ENCODE measurements around the gene TNPO1. TPM values are rescaled to one million over a fixed set of nuclear protein-coding genes. Genes with fewer than 3 reads are reported as not detected.

The TNPO1 gene
- total and polyA plus RNA-seq, 2 of the 13 experiments (the other 11 are each of a cell fraction or from before 2014, with no cell fraction given), result 26.7 to 123 TPM

GRCh38 chr5:72816284-72817075, at the start of gene TNPO1 (continued):
- TF ChIP-seq, protein P1, sequence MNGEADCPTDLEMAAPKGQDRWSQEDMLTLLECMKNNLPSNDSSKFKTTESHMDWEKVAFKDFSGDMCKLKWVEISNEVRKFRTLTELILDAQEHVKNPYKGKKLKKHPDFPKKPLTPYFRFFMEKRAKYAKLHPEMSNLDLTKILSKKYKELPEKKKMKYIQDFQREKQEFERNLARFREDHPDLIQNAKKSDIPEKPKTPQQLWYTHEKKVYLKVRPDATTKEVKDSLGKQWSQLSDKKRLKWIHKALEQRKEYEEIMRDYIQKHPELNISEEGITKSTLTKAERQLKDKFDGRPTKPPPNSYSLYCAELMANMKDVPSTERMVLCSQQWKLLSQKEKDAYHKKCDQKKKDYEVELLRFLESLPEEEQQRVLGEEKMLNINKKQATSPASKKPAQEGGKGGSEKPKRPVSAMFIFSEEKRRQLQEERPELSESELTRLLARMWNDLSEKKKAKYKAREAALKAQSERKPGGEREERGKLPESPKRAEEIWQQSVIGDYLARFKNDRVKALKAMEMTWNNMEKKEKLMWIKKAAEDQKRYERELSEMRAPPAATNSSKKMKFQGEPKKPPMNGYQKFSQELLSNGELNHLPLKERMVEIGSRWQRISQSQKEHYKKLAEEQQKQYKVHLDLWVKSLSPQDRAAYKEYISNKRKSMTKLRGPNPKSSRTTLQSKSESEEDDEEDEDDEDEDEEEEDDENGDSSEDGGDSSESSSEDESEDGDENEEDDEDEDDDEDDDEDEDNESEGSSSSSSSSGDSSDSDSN (CRISPR knock-in tag; IDR thresholded peaks at IDR 0.05), result peak; percentile 100
- TF ChIP-seq, protein P2, sequence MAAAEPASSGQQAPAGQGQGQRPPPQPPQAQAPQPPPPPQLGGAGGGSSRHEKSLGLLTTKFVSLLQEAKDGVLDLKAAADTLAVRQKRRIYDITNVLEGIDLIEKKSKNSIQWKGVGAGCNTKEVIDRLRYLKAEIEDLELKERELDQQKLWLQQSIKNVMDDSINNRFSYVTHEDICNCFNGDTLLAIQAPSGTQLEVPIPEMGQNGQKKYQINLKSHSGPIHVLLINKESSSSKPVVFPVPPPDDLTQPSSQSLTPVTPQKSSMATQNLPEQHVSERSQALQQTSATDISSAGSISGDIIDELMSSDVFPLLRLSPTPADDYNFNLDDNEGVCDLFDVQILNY (CRISPR knock-in tag; conservative IDR thresholded peaks at IDR 0.05), result no peak; the same call in 1 of the 2 replicates
- TF ChIP-seq ZNF510 (CRISPR knock-in tag; IDR thresholded peaks at IDR 0.05; ENCODE audit: low read depth) (no peak), RNF2 (conservative IDR thresholded peaks at IDR 0.05; ENCODE audit: low read depth) (0 out of 2 replicates have a peak, but pooled peaks have one; percentile 31), PHF21A (CRISPR knock-in tag; IDR thresholded peaks at IDR 0.05) (peak; percentile 78), MXD4 (CRISPR knock-in tag; IDR thresholded peaks at IDR 0.05) (no peak), NR0B2 (CRISPR knock-in tag; IDR thresholded peaks at IDR 0.05) (no peak), ZNF207 (IDR thresholded peaks at IDR 0.05; ENCODE audit: borderline replicate concordance) (no peak), ZBTB20 (CRISPR knock-in tag; IDR thresholded peaks at IDR 0.05; ENCODE audit: borderline replicate concordance, low read depth) (peak; percentile 24; the same call in 1 of the 2 replicates), TSC22D2 (CRISPR knock-in tag; IDR thresholded peaks at IDR 0.05; ENCODE audit: borderline replicate concordance) (no peak), KLF16 (CRISPR knock-in tag; IDR thresholded peaks at IDR 0.05) (no peak; a peak in 2 of 4 replicates), ARNTL (CRISPR knock-in tag; IDR thresholded peaks at IDR 0.05) (no peak), STAT5B (CRISPR knock-in tag; IDR thresholded peaks at IDR 0.05) (no peak), MLLT10 (CRISPR knock-in tag; IDR thresholded peaks at IDR 0.05) (no peak), ZNF292 (CRISPR knock-in tag; IDR thresholded peaks at IDR 0.05; ENCODE audit: borderline replicate concordance, low read depth) (peak; percentile 61; the same call in 1 of the 2 replicates), FOXC1 (CRISPR knock-in tag; IDR thresholded peaks at IDR 0.05; ENCODE audit: borderline replicate concordance) (peak; percentile 88), NFYC (CRISPR knock-in tag; IDR thresholded peaks at IDR 0.05) (0 out of 2 replicates have a peak, but pooled peaks have one; percentile 19), ZNF740 (CRISPR knock-in tag; IDR thresholded peaks at IDR 0.05) (0 out of 2 replicates have a peak, but pooled peaks have one; percentile 30), ZNF629 (CRISPR knock-in tag; conservative IDR thresholded peaks at IDR 0.05) (no peak), IRF1 (CRISPR knock-in tag; IDR thresholded peaks at IDR 0.05; ENCODE audit: low read depth) (no peak), MEIS1 (CRISPR knock-in tag; IDR thresholded peaks at IDR 0.05; ENCODE audit: borderline replicate concordance) (0 out of 2 replicates have a peak, but pooled peaks have one; percentile 21), ZSCAN31 (CRISPR knock-in tag; IDR thresholded peaks at IDR 0.05; ENCODE audit: low read depth) (peak; percentile 28; the same call in 1 of the 2 replicates), KLF9 (CRISPR knock-in tag; IDR thresholded peaks at IDR 0.05; ENCODE audit: low read depth) (peak; percentile 48; the same call in 1 of the 2 replicates)
